HG02678 (cell line): ENCODE results near the gene MYO1A.
A peak's percentile ranks its signal among the peaks of the same experiment; 100 is the strongest.
"Not testable (repeated sequence)": the region's sequence is repeated elsewhere in the genome, so short reads cannot be mapped to it uniquely, and the experiment has no call there.

Experiments
- ATAC-seq: cut with Tn5 transposase; IDR thresholded peaks from one replicate; pipeline ENCODE4 v1.9.1; 2021; ENCODE audit warnings: mild to moderate bottlenecking, moderate library complexity; ENCODE audit not compliant: unreplicated experiment

Gene MYO1A

DNA sequence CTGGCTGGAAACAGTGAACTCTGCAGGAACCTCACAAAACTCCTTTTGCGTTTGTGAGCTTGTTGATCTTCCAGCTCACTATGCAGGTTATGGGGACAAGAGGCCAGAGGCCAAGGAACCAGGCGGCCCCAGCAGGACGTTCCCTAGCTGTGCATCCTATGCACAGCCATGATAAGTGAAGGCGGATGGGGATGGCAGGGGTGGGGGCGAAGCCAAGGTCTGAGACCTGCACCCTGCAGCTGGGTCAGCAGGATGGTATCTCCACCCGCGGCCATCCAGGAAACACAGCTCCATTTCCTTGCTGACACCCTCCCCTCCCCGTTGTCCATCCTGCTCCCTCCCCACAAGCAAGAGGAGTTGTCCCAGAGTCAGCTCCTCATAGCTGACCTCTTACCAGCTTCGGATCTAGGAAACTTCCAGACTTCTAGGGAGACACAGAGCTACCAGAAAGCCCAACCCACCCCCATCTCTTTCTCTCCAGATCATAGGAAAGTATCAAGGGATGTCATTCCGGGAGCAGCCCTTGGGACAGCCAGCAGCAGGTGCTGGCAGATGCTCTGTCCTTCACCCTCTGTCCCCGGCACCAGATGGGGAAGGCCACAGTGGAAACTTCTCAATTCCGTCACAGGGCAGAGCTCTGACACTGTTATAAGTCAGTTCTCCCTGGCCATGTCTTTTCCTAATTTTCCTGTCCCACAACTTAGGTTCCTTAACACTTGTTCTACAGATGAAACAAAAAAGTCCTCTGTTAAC lies 53.0 kb downstream of the MYO1A start:
- no peak for ATAC-seq

DNA sequence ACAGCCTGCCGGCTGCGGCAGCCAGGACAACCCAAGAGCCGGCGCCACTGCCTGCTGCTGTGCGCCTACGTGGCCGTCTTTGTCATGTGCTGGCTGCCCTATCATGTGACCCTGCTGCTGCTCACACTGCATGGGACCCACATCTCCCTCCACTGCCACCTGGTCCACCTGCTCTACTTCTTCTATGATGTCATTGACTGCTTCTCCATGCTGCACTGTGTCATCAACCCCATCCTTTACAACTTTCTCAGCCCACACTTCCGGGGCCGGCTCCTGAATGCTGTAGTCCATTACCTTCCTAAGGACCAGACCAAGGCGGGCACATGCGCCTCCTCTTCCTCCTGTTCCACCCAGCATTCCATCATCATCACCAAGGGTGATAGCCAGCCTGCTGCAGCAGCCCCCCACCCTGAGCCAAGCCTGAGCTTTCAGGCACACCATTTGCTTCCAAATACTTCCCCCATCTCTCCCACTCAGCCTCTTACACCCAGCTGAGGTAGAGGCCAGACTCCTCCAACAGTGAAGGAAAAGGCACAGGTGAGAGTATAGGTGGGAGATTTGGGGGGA lies 53.9 kb downstream of the MYO1A start:
- no peak for ATAC-seq

DNA sequence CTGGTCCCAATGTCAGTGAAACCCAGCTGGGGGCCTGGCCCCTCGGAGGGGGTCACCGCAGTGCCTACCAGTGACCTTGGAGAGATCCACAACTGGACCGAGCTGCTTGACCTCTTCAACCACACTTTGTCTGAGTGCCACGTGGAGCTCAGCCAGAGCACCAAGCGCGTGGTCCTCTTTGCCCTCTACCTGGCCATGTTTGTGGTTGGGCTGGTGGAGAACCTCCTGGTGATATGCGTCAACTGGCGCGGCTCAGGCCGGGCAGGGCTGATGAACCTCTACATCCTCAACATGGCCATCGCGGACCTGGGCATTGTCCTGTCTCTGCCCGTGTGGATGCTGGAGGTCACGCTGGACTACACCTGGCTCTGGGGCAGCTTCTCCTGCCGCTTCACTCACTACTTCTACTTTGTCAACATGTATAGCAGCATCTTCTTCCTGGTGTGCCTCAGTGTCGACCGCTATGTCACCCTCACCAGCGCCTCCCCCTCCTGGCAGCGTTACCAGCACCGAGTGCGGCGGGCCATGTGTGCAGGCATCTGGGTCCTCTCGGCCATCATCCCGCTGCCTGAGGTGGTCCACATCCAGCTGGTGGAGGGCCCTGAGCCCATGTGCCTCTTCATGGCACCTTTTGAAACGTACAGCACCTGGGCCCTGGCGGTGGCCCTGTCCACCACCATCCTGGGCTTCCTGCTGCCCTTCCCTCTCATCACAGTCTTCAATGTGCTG lies 54.6 kb downstream of the MYO1A start:
- no peak for ATAC-seq

DNA sequence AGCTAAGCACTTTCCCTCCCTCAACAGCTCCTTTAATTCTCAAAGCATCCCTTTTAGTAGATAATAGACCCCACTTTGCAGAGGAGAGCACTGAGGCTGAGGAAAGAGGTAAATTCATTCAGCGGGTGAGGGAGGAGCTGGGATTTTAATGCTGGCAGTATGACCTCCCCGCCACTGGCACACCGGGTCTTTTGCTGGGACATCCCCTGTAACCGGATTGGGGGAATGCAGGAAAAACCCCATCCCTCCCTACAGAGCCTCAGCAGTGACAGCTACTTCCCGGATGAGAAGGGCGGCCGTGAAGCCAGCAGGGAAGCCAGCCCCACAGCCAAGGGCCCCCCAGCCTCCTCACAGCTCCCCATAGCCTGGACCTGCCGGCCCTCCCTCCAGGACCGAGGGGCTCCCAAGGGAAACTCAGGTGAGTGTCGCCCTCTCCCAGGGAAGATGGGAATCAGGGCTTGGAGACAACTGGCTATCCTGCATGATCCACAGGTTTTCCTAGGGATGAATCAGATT lies 55.6 kb downstream of the MYO1A start:
- ATAC-seq = no peak

DNA sequence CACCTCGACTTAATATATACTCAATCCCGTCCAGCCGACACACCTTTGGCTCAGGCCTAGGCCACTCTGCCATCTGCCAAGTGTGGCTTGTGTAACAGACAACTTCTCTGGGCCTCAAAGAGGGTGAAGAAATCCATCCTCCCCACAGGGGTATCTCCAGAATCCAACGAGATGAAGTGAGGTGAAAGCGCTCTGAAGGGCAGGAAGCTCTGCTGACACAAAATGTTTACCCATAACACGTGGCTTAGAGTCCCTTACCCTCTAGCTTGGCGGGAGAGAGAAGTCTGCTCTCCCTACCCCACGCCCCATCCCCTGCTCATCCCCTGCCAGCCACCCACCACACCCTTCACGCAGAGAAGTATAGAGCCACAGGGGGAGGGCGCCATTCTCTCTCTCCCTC lies 56.6 kb downstream of the MYO1A start:
- ATAC-seq = no peak

DNA sequence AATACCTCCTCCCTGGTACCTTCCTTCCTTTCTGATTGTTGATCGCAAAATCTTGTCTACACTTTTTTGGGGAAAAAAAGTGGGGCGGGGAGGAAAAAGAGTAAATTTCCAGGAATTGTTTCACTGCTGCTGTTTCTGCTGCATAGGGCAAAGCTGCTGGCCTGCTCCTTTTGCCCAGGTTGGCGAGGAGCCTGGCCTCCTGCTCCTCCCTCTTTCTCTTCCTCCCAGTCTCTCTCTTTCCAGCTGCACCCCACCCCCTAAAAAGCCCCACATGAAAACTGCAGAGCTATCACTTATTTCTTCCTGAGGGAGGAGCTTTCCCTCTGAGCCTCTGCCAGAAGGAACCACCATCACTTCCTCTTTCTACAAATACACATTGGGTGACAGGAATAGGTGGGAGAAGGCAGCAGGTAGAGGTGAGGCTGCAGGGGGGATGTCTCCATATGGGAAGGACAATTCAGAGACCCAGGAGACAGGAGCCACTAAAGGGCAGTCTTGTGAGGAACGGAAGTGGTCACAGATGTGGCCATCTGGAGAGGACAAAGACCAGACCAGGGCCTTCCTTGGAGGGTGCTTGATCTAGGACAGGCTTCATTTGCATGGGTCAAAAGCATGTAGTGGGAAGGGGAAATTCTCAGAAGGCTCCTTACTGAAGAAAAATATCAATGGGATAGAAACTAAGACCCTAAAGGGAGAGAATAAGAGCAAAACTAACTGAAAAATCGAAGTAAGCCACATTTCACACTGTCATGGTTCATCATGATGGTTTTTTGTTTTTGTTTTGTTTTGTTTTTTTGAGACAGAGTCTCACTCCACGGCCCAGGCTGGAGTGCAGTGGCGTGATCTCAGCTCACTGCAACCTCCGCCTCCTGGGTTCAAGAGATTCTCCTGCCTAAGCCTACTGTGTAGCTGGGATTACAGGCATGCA lies 58.3 kb downstream of the MYO1A start:
- ATAC-seq = no peak

DNA sequence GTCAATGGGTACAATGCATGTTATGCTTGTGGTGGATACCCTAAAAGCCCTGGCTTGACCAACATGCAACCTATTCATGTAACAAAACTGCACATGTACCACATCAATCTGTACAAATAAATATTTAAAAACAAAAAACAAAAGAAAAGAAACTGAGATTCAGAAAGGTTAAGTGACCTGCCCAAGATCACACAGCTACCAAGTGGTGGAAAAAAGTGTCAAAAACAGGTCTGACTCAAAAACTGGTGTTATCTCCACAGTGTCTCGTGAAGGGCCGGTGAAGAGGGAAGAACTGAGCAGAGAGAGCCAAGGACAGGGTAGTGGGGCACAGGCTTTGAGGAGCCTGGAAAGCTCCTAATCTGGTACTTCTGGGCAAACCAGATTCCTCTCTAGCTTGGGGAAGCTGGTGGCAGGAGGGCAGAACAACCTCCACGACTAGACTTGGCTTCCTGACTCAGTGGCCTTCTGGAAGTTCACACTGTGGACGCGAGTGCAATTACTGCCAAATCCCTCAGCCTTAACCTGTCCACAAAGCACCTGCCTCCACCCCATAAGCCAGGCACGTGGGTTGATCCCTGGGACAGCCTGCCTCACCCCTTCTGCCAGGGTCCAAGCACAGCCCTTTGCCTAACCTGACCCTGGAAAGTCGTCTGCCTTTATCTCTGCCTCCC lies 59.1 kb downstream of the MYO1A start:
- ATAC-seq = no peak

DNA sequence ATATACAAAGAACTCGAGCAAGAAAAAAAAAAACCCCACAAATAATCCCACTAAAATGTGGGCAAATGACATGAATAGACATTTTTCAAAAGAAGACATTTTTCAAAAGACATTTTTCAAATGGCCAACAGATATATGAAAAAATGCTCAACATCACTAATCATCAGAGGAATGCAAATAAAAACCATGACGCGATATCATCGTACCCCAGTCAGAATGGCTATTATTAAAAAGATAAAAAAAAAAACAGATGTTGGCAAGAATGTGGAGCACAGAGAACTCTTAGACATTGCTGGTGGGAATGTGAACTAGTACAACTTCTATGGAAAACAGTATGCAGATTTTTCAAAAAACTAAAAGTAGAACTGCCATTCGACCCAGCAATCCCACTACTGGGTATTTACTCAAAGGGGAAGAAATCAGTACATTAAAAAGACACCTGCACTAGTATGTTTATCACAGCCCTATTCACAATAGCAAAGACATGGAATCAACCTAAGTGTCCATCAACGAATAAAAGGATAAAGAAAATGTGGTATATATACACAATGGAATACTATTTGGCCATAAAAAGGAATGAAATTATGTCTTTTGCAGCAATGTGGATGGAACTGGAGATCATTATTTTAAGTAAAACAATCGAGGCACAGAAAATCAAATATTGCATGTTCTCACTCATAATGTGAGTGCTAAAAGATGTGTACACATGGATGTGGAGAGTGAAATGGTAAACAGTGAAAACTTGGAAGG lies 59.9 kb downstream of the MYO1A start:
- no peak for ATAC-seq

DNA sequence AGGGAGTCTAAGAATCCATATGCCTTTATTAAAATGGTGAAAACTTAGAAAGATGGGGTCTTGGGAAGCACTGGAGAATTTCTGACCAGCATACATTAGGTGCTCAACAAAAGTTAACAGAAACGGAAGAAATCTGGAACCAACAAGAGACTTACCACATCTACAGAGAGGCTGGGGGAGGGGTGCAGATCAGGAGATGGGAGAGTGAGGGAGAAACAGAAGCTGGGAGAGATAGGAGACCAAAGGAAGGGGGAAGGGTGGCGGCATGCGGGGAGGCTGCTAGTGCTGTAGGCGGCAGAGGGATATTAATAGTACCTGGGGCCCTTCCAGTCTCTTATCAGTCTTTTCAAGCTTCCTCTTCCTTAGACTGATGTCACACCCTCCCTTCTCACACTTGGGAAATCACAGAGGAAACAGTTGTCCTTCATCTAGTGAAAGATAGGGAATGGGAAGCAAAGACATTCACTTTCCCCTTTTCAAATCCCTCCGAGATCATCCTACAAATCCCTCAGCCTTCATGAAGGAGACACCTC lies 61.7 kb downstream of the MYO1A start:
- ATAC-seq = no peak

DNA sequence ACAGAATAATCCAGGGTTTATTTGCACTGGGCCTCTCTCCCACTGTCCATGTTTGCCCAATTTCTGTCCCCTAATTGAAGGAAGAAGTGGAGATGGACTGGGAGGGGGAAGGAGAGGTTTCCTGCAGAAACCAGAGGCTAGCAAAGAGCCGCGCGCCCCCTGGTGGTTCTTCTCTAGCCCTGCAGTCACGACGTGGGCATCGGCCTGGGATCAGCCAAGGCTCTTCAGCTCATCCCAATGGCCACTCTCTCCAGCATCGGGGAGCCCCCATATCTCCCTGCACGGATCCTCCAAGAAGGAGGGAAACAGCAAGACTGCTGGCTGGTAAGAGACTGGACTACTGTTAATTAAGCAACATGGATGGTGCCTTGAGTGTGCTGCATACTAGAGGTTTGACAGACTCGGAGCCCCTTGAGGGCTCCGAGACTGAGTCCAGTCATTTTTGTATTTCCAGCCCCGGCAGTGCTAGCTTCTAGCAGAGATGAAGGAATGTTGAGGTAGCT lies 62.3 kb downstream of the MYO1A start:
- ATAC-seq = peak; percentile 57

DNA sequence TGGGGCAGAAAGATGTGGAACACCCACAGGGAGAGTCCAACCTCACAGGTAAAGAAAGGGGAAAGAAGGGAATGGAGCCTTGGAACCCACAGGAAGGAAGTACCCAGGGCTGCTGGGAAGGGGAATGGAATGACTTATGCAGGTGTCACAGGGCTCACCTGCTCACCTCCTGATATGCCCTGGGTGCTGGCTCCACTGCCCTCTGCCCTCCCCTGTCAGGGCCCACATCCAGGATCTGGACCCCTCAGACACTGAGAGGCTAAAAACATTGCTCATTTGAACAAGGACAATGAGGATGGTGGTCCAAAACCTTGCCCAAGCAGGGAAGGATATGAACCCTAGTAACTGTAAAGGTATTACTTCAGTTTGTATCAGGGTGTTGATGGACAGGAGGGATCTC lies 62.9 kb downstream of the MYO1A start:
- ATAC-seq = no peak

DNA sequence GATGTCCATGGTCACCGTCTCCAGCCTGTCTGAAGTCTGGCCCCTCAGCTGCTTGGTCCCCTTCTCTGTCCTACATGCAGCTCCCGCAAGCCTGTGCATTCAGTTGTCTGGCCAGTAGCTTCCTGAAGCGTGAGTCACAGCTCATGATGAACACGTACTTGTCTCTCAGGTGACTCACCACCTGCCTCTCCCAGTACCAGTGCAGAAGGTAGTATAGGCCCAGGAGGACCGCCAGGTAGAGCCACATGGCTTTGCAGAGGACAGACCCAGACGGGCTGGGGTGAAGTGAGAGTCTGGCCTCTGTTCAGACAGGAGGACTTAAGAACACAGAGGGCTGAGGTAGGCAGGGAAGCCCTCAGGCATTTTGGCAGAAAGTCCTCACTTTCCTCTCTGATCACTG lies 64.2 kb downstream of the MYO1A start:
- not testable (repeated sequence) for ATAC-seq

DNA sequence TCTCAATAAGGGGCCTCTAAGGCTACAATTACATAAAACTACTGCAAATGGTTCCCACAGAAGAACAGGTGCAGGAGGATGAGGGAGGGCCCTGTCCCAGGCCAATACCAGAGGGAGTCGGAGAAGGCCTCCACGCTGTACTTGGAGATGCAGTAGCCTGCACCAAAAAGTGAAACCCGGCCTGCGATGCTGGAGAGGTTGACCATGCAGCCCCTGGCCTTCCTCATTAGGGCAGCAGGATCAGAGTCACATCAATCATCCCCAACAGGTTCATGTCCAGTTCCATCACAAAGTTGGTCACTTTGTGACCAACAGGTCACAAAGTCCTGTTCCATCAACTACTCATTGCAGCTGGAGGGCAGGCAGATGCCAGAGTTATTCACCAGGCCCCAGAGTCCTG lies 66.5 kb downstream of the MYO1A start:
- ATAC-seq = no peak

DNA sequence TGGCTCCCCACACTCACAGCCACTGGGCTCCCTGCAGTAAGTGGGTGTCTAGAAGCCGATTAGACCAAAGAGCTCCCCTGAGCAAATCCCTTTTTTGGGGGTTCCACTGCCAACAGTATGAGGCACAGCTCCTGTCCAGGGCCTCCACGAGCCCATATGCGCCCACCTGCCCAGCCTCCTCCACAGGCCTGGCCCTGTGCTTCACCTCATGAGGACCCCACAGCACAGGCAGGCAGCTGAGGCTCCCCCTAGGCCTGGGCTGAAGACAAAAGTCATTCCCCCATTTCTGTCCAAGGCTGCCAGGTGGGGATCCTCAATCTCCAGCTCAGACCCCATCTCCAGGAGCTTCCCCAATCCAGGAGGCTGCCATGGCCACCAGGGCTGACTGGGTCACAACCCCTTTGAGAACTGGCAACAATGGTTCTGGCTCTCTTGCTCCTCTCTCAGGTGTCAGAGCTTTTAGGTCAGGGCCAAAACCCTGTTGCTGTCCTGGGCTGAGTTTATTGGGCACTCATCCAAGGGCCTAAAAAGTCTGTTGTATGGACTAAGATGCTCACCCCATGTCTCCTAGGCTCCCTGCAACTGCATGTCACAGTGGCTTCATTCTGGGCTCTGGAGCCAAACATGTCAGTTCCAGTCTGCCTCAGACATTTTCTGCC lies 67.2 kb downstream of the MYO1A start:
- not testable (repeated sequence) for ATAC-seq

DNA sequence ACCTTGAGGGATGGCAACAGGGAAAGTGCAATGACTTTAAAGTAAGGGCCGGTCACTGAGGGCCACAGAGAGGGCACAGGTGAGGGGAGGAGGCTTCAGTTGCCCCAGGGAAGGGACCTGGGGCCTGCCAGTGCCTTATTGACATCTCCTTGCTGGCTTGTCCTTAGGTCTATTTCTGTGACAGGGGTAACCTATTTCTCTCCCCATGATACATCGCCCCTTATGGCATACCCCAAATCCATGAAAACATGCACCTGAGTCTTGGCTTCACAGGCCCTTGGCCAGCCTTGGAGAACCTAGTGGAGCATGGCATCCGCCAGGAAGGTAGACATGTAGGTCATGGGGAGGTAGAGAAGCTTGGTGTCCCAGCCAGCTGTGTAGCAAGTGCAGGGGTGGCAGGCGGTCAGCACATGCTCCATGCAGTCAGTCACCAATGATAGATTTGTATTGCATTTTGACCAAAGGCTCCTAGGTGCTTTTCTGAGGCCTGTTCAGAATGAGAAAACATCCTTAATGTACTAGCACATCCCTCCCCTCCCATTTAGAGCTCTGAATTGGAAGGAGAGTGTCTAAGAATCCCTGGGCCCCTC lies 68.9 kb downstream of the MYO1A start:
- no peak for ATAC-seq

DNA sequence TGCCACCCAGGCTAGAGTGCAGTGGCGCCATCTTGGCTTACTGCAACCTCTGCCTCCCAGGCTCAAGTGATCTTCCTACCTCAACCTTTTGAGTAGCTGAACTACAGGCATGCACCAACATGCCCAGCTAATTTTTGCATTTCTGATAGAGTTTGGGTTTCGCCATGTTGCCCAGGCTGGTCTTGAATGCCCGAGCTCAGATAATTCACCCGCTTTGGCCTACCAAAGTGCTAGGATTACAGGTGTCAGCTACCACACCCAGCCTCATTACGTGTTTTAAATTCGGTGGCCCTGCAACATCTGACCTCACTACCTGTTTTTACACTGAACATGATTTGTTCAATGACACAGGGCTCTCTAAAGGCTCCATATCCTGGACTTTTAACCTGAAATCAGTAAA lies 69.7 kb downstream of the MYO1A start:
- no peak for ATAC-seq

DNA sequence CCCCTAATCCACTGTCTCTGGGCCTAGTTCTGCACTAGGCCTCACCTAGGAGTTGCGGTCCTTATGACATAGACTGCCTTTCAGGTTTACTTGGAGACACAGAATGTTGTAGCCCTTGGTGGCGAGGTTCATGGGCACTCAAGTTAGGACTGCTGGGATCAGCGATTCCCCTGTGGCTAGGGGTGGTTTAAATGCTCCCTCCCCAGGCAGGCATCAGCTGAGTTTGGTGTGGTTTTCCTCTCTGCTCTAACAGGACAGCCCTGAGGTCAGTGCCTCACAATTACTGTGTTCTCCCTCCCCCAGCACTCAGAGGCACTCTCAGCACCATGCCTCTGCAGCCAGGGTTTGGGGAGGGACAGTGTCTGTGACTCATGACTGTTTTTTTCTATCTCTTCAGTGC lies 70.3 kb downstream of the MYO1A start:
- ATAC-seq = no peak
